ENCODE data around the gene WWOX.

The WWOX gene

GRCh38 chr16:78106686-78107085 is 7.2 kb downstream of the WWOX start:
- DNase-seq: no peak

- DNase-seq: no peak
Observed at GRCh38 chr16:78108451-78108850, 9.0 kb downstream of the WWOX start.

DNA sequence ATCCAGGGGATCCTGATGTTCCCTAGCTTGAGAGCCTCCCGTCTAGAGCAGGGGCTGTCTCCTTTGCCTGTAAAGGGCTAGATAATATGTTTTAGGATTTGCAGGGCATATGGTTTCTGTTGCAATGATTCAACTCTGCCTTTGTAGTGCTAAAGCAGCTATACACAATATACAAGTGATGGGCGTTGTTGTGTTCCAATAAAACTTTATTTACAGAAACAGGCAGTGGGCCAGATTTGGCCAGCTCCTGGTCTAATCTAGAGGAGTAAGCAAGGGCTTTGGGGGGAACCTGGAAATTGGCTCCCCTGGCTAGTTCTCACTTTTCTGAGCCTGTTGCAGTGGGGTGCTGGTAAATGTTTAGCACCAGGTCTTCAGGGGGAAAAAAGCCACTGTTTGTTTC is 13.8 kb downstream of the WWOX start:
- DNase-seq: no peak

DNA sequence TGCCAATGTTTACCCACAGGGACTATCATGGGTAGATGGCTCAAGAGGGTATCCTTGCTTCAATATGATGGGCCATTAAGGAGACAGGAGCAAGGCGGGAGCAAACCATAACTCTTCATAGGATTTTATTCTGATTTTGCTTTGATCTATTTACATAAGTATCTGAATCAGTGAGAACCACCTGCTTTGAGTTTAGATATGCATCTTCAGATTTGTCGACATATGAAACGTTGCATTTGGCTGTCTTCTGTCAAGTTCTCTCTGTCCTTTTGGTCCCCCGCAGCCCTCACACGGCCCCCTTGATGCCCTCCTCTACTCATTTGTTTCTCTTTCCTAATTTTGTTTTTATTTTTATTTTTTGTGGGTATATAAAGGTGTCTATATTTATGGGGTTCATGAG is 16.2 kb downstream of the WWOX start:
- no peak for DNase-seq

DNA sequence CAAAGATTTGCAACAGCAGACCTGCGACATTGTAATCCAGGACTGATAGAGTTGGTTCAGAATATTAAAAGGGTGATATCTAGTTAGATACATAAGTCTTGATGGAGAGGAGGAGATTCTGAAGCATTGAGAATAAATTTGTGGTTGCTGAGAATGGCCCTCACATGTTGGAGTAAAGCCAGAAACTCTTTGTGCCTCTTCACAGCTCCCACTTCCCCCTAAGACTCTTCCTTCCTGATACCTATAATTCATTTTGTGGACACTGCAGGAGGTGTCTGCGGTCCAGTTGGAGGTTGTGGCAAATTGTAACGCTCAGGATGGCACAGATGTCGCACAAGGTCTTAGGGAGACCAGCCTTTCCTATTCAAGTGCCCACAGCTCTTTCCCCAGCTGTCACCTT is 17.5 kb downstream of the WWOX start:
- DNase-seq: no peak

DNA sequence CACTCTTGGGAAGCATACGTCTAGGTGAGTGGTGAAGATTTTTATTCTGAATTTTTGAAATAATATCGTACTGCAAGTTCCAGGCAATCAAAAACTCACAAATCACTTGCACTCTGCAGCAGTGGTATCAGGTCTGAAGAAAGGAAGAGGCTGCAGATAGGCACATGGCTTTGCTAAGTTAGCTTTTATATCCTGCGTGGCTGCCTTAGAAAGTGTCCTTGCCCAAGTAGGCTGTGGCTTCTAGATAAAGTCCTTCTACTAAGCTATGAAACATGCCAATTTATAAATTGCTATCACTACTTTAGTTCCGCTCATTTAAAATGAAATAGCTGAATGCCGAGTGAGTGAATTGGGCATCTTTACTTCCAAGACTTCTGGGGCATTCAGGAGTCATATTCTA is 17.9 kb downstream of the WWOX start:
- DNase-seq: no peak

DNA sequence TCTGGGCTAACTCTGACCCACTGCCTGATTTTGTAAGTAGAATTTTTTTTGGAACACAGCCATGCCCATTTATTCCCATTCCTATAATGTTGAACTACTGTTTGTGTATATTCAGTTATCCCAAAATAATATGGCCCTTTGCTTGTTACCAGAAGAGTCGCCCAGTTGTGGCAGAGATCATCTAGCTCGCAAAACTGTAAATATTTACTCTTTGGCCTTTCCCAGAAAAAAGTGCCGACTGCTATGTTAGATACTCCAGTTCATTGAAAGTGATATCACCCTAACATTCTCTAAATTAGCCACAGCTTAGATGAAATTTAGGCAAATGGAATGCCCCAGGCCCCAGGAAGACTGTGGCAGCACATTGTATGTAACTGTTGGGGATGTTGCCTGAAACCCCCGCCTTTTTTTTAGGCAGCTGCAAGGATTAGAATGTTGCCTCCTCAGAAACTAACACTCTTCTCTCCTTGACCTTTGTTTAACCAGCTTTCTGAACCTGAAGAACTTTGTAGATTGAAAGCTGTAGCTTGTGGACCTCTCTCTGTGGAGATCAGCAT is 19.1 kb downstream of the WWOX start:
- DNase-seq: no peak

DNA sequence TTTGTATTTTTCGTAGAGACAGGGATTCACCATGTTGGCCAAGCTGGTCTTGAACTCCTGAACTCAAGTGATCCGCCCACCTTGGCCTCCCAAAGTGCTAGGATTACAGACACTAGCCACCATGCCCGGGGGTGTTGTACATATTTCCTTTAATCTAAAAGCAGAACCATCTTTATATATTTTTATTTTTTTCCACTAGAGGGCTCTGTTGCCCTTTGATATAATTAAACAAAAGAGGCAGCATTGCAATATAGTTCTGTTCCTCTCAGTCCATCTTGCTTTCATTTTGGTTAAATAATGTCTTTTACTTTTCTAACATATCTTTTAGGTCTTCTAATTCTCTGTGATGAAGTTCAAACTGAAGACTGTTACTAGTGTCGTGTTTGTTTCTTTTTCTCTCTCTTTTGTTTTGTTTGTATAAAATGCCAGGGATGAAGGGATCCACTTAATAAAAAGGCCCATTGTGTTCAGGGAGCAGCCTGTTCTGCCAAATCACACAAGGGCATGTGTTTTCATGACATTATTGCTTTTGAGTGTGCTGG is 23.4 kb downstream of the WWOX start:
- peak; percentile 53 for DNase-seq

DNA sequence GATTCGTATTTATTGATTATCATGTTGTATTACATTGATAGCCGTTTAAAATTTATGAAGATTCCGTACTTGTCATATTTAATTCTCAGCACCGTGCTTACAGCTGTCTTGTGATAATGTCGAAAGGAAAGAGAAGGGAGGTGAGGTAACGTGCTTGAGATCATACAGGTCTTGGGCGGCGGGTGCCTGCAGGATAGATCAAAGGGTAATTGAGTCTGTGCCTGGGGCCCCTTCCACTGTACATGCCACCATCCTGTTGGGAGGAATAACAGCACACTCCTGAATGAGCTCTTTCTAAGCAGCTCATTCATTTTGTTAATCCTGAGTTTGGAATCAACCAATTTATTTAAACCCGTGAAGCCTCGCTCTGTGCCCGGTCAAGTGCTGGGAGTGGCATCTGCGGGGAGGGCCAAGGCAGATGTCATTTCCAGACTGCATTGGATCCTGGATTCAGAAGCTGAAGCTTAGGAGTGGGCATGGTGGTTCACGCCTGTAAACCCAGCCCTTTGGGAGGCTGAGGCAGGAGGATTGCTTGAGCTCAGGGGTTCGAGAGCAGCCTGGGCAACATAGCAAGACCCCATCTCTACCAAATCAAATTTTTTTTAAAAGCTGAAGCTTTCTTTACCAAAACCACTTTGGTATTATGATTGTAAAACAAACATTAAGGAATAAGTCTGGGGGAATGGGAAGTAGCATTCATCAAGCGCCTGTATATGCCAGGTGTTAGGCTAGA is 25.8 kb downstream of the WWOX start:
- no peak for DNase-seq

DNA sequence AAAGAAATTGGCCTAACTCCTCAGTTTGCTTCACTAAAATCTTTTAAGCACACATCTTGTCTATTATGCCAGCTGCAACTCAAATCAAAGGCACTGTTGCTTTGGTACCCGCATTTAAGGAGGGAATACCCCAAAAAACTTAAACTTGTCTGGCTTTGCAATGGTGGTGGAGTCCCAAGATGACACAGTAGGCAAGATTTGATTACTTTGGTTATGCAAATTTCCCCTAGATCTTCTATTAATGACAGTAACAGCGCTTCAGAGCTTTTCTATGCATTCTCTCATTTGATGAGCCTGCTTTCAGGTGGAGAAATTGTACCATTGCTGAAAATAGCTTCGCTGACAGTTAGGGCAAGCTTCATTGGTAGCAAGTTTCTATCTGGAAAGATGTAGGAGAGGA is 27.2 kb downstream of the WWOX start:
- DNase-seq: no peak

DNA sequence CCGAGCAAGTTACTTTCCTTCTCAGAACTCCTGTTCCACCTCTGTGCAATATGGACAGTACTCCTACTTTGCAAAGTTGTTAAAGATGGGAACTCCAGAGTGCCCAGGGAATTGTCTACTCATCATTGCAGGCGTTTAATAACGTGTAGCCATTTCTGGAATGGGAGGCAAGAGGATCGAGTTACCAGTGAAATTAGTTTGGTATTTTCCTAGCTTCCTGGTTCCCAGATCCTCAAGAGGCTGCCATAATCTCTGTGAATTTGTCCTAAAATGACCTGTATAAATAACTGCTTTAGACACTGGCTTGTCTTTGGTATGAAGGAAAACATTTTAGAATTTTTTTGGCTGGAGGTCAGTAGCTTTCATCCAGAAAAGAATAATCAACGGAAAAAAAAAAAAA is 27.7 kb downstream of the WWOX start:
- no peak for DNase-seq

DNA sequence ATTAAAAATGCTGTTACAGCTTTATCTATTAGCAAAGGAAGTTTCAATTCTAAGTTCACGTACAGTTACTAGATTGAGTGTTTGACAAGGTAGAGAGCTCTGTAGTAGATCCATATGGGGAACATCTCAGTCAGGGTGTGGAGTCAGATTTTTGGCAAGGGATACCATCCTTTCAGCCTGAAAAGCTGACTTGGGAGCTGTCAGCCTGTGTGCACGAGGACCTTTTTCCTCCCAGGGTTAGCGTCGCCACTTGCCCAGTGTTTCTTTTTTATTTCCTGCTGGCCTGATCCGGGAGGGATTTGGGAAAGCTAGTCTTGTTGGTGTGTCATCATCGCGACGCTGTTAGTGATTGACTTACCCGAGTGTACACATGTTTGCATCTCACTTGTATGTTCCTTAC is 29.5 kb downstream of the WWOX start:
- DNase-seq: no peak

DNA sequence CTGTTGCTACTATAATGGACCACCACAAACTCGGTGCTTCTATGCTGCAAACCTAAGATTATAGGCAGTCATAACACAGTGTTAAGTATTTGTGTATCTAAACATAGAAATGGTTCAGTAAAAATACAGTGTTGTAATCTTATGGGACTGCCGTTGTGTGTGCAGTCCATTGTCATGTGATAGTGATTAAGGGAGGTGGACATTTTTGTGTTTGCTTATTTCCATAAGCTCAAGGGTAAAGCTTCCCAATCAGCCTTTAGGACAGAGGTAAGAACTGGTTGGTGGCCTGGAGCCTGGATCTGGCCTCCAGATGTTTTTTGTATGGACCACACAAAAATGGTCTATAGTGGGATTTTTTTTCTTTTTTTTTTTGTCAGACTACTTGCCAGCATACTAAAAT is 29.9 kb downstream of the WWOX start:
- no peak for DNase-seq

DNA sequence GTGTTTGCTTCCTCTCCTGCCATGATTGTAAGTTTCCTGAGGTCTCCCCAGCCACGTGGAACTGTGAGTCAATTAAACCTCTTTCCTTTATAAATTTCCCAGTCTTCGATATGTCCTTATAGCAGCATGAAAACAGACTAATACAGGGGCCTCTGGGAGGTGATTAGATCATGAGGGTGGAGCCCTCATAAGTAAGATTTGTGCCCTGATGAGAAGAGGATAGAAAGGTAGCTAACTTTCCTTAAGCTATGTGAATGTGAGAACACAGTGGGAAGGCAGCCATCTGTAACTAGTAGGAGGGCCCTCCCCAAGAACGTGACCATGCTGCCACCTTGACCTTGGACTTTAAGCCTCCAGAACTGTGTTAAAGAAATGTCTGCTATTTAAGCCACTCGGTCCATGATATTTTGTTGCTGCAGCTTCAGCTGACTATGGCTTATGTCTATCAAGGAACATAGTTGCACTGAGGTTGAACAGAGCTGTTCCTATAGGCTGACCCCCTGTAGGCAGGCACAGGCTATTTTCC is 30.7 kb downstream of the WWOX start:
- no peak for DNase-seq

- DNase-seq: no peak
Observed at GRCh38 chr16:78130950-78131349, 31.5 kb downstream of the WWOX start.

DNA sequence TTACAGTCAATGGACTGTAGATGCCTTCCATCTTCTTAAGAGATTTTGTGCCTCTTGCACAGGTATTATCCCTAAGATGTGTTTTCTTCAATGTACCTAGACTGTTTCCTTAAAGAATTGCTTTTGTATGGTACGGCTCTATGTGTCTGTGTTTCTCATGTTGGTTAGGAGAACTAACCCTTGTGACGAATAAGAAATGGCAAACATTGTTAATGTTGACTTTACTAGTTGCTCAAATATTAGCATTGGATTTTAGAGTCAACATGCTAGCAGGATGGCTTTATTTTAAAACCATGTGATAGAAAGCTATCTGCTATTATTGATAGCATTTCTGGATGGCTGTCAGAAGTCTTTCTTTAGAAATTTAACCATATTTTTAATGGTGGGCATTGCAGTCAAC is 34.5 kb downstream of the WWOX start:
- no peak for DNase-seq

DNA sequence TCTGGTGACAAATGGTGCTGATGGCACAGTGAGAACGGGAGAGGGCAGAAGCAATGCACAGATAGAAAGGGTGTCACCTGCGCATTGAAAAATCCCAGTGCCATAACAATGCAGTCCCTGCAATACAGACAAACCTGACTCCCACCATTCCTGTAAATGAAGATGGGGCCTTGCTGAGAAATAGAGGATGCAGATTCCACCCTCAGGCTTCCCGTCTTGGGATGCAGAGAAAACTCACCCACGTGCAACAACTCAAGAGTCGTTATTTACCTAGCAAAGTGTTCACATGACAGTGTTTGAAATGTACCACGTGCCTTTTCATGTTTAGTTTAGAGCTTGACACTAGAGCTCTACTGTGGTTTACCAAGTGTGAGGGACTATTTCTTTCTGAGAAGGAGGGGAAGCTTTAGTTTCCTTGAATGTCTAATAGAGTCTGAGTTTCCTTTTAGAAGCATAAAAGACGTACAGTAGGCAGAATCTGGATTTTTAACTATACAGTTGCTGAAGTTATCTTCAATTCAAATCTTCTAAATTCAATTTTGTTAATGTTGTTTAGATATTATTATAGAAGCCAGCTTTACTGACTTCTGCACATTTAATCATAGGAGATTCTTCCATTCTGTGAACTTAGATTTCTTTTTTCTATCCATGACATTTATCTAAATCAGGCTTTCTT is 35.6 kb downstream of the WWOX start:
- peak; percentile 19 for DNase-seq

GRCh38 chr16:78137179-78137578 is 37.7 kb downstream of the WWOX start:
- no peak for DNase-seq

GRCh38 chr16:78137782-78138616 is 38.5 kb downstream of the WWOX start:
- no peak for DNase-seq

DNA sequence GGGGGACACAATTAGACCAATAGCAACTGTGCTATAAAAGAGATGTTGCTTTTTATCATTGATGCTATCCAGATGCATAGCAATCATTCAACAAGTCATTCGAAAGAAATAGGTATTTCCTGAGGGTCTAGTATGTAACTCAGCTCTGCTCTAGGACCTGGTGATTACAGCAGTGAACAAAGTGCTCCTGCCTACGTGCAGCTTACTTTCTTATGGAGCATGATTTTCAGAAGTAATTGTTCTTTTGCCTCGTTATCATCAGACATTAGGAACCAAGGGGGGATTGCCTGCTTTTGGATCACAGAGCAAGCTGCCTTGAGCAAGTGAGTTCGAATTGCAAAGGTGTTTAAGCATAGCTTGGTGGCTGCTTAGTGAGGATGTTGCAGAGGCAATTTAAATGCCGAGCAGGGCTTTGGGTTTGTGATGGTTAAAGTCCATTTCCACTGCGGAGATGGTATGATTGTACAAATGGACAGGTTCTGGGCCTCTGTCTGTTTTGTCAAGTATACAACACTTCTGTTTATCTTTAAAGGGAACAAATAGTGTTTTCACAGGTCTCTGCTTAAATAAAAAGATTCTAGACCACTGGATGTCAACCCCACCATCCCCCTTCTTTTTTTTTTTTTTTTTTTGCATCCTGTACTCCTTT is 41.5 kb downstream of the WWOX start:
- no peak for DNase-seq

DNA sequence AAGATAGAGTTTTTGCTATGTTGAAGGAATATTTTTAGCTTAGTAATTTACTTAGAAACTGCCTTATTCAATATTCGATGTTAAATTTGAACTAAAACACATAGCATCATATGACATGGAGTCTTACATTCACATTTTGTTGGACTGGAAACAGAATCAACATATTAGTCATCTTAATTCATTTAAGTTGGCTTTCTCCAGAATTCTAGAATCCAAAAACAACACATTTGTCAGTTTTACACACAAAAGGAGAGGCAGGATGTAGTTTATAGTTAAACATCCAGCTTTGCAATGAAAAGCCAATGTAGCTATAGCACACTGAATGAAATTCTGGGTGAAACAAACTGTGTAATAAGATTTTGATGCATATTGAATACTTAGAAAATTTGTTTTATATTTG is 43.3 kb downstream of the WWOX start:
- DNase-seq: no peak

DNA sequence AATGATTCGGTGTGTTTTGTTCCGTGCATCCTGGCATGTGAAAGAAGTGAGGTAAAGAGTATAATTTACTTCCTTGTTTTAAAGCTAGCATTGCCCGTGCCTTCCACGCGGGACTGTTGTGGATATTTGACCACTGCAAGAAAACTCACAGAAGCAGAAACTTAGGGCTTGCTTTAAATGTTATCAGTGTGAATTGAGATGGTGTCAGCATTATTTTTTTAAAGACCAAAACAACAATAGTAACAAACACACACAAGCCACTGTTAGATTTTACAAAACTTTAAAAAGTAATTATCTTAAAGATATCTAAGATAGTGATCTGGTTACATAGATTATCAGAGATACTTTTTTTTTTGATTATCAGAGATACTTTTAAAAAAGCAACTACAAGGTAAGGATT is 47.4 kb downstream of the WWOX start:
- no peak for DNase-seq

Data from activated CD4-positive, alpha-beta T cell treated with anti-CD3 and anti-CD28 coated beads, Interleukin-10, Interleukin-2, amounts not matched to agents 100 ng/mL and 50 ng/mL, durations not matched to agents 16 hours and 8 hours (primary cell).